A549 treated with GW870086 at 1 μM for 4 hours (cell line): ENCODE data around the gene NME2. TPM values are rescaled to one million over a fixed set of nuclear protein-coding genes. Genes with fewer than 3 reads are reported as not detected.

Experiments
- total RNA-seq: library from RNA; stranded (reverse); fragments of 200-300 nt; extraction: Qiagen RNA extraction; gene quantifications from 5 replicates; pipeline ENCODE4 v1.2.3, GENCODE V29; 2022; ENCODE audit warnings: low read depth

The NME2 gene
- 1,759 to 1,914 TPM (median 1,836 TPM) in 5 replicates for total RNA-seq

GRCh38 chr17:51166198-51166986 lies at the start of gene NME2:
Gene NME2 (plus strand): TSS chr17:51166411. CDS start chr17:51166831, 420 bp downstream.

GRCh38 chr17:51120739-51121619 lies 45.2 kb upstream of the NME2 start, which contains the start of gene SPAG9:
Gene SPAG9 (minus strand): TSS chr17:51120868. CDS start chr17:51120656, 212 bp downstream.

GRCh38 chr17:51153210-51154072 lies 12.8 kb upstream of the NME2 start, which contains the start of gene NME1:
Gene NME1 (plus strand): TSS chr17:51153559. CDS start chr17:51155655, 2,096 bp downstream.

Other genes with a start within 250 kb of the NME2 start
- 70.5 to 96.1 TPM (median 87.5 TPM) in 5 replicates for gene SPAG9, start 45.5 kb upstream of the NME2 start, total RNA-seq
- gene NME1, start 12.9 kb upstream of the NME2 start, total RNA-seq: 608 to 756 TPM (median 701 TPM) in 5 replicates
- gene MBTD1, start 93.6 kb downstream of the NME2 start, total RNA-seq: 3.7 to 6.1 TPM (median 5.7 TPM) in 5 replicates
- 74.5 to 80.1 TPM (median 75.4 TPM) in 5 replicates for gene UTP18, start 94.1 kb downstream of the NME2 start, total RNA-seq